GM18502 (cell line): Measurements from ENCODE around the gene ELL2.

Source experiments
- ATAC-seq: cut with Tn5 transposase; IDR thresholded peaks from one replicate; pipeline ENCODE4 v1.9.1; 2021; ENCODE audit warnings: mild to moderate bottlenecking; ENCODE audit not compliant: unreplicated experiment, poor library complexity

Gene ELL2

DNA sequence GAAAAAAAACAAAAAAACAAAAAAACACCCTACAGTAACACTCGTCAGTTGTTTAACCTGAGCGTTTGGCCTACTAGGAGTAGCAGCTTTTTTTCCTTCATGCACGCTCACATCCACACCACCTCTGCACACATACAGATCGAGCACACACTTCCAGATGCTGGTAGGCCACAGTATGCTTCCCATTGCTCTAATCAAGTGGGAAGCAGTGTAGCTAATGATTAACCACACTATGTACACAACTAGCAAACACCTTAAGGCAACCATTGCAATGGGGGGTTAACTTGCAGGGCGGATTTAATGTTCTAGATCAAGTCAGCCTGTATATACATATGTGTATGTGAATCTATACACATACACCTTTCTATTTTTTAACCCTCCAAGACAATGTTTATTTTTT, 73.7 kb downstream of the ELL2 start:
- ATAC-seq = no peak

DNA sequence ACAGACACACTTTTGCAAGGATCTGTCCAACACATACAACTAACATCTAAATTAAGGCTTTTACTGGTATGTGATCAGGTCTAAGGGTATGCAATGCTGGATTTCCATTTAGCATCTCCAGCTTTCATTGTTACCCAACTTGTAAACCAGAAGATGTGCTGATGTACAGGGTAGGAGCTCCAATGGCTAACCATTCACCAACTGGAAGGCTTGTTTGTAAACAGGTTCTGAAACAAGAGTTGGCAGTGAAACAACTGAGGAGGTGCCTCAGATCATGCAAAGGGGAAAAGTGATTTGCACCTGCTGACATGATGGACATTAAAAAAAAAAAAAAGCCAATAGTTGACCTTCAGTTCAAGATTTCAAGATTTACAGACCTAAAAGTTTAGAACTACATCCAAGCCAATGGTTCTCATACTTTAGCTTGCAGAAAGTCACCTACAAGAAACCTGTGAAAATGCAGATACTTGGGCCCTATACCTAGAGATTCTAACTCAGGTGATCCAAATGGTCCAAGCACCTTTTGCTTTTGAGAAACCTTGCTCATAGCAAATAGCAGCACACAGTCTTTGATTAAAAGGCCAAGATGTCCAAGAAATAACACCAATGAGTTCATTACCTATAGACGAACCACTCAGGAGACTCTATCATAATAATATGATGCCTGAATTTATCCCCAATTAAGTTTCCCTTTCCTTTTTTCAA, 75.2 kb downstream of the ELL2 start:
- no peak for ATAC-seq

DNA sequence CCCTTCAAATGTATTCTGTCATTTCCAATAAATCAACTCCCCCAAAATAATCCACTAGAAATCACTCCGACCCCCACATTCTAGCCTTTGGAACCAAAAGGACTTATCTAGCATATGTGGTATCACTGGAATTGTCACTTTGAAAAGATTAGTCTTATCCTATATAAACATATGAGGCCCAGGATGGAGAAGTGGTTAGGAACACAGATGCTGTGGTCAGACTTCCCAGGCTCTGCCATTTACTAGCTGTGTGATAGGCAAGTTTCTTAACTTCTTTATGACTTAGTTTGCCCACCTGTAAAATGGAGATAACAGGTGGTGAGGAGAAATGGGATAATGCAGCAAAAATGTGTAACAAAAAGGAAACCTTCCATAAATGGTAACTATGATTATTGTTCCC, 77.1 kb downstream of the ELL2 start:
- ATAC-seq = no peak

DNA sequence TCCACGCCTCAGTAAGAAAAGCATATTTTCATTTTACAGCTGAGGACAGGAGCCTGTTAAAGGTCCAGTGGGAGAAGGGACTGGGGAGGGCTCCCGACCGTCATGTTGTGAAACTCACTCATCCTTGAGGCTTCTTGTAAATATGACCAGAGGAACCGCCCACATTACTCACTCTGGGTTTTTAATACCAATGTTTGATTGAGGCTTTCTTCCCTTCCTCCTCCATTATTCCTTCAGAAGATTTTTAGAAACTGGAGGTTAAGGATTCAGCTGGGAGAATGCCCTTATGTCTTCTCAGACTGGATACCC, 77.7 kb downstream of the ELL2 start:
- peak; percentile 51 for ATAC-seq

DNA sequence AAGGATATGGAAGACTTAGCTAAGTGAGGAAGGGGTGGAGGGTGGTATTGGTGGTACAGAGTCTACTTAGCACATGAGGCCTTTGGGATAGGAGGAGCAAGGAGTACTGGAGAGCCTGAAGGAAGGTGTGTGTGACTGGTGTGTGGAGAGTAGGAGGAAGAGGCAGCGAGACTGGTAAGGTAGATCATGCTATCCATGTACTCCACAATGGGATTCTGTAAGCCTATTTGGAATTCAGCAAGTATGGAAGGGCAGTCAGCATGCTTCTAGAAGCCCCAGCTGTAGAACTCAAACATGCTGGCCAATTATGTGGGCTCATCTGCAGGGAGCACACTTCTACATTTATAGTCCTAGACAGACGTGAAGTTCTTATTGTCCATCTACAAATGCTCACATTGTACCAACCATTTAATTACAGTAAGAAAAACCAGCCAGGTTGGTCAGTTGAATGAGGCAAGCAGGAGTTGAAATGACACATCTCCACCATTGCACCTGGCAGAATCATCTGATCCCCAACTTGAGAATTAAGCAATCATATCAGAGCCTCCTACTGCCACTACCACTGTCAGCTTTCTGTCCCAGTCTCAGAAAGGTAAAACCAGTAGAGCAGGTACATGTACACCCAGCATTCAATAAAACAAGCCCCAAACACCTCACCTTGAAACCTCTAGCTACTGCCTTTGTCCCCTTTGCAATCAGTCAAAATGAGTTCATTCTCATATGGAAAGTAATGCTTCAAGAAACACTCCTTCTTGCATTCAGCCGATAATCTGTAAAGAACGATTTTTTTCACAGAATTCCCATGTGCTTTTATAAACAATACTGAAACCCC, 78.2 kb downstream of the ELL2 start:
- peak; percentile 54 for ATAC-seq

DNA sequence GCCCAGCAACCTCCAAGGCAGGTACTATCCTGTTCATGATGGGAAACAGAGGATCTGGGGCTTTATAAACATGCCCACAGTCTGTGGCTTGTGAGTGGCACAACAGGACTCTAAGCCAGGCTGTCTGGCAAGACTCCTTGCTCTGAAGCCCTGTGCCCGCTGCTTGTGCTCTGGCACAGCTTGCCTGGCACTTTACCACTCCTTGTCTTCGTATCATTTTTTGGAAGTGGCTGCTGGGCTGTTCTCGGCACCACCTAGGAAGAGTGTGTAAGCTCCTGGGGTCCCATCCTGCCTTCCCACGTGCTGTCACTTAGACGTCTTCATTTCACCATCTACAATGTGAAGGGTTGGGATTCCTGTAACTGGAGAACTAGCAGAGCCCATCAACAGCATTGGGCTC, 79.8 kb downstream of the ELL2 start:
- no peak for ATAC-seq

DNA sequence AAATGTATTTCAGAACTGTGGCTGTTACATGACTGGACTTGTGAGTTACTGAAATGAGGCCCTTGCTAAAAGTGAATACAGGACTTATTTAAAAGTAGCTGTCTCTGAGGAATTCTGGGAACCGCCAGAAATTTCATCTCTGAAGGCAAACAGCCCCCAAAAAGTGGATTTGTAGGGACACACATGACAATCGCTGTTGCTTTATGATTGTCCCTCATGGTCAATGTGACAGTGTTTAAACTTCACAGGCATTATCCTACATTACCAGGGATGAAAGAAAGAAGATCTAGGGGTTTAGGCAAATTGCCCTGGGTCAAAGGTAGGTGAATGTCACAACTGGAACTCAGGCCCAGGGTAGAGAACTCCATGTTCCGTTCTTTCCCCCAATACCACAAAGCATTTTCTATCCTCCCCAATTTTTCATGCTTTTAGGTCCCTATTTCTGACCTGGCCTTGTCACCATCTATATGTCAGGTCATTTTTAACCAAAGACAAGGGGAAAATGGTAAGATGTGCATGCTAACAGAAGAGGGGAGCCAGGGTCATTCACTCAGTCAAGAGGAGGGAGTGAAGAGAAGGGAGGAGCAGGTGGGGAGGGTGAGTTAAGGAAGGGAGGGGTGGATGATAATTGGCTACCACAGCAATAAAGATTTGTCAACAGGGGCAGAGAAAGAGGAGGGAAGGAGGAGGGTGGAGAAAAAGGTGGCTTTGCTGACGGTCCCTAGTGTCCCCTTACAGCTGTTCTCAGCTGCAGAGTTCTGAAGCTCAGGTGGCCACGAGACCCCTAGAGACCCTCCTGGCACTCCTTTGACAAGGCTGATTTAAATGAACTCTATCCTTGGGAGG, 81.3 kb downstream of the ELL2 start:
- ATAC-seq = no peak

DNA sequence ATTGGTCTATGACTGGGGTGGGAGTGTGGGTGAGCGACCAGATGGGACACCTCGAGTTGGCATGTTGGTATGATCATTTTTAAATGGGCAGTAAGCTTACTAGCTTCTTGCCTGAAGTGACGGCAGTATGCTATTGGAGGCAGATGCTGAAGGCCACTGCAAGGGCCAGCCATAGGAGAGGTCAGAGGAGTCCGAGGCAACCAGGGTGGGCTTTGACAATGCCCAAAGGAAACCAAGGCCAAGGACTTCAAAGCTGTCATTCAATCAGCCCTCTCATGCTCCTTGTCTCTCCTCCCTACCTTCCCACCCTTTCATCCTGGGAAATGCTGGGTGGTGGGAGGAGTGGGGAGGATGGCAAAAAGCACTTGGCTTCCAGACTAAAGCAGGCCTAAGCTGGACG, 82.0 kb downstream of the ELL2 start:
- no peak for ATAC-seq

DNA sequence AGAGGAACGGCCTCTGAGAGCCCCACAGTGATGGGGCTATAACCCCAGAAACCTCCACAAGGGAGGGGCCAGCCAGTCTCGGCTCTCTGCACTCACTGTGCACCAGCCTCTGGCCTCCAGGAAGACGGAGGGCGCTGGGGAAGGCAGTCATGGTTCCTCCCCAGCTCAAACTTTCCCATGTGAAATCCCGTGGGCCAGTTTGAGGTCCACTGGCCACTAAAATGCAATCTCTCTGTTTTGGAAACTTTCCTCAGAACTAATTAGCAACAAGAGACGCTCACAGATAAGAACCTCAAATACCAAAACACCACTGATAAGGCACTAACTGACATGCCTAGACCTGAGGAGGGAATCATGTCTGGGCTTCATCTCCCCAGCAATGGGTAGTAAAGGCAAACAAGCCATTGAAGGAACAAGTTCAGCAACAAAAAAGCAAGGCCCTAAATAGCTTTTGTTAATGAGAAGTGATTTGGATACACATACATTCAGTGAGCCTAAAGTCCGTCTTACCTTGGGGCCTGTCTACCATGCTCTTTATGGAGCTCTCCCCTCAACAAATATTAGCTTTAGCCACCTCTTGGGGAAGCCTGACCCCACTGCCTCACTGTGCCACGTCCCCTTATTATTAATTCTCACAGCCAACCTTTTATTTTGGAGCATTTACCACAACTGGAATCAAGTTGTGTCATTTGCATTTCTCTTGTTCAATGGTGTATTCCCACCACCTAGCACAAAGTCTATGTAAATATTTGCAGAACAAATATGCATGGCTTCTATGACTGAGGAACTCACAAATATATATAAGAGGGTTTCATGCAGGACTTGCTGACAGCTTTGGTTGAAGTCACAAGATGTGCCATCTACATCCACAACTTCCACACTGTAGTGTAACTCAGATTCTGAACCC, 83.0 kb downstream of the ELL2 start:
- peak; percentile 39 for ATAC-seq

DNA sequence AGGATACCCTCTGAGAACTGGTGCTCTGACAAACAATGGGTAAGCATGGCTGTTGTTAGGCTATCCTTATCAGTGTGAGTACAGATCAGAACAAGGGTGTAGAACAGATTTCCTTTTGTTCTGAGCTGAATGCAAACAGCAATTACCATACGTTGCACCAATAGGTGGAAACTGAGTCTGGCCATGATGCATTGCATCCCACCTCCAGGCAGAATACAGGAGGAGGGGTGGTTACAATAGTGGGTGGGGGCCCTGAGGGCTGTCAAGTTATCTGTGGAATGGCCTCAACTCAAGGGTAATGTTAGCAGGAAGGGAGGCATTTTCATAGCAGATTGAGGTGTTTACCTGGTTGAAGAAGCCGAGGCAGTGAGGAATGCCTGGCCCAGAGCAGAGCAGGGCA, 84.9 kb downstream of the ELL2 start:
- ATAC-seq = no peak

DNA sequence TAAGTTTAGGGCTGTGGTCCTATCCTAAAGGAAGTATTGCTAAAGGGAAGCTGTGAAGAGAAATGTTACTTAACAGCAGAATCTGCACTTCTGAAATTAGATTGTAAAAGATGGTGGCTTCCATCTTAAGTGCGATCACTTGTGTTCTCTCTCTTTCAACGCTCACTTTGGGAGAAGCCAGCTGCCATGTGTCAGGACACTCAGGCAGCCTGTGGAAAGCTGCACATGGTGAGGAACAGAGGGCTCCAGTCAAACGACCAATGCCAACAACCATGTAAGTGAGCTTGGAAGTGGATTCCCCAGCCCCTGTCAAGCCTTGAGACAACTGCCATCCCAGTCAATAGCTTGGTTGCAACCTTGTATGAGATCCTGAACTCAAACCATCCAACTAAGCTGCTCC, 87.4 kb downstream of the ELL2 start:
- ATAC-seq = no peak

DNA sequence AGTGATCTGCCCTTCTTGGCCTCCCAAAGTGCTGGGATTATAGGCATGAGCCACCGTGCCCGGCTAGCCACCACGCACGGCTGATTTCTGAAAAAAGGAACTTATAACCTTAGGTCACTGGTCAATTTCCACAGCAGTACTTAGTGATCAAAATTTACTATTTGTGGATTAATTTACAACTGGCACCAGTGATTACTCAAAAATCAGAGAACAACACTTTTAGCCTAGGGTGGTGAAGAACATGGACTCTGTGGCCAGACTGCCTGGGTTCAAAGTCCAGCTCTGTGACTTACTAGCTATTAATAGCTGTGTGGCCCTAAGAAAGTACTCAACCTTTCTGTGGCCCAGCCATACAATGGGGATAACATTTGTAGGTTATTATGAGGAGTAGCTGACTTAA, 88.3 kb downstream of the ELL2 start:
- no peak for ATAC-seq

DNA sequence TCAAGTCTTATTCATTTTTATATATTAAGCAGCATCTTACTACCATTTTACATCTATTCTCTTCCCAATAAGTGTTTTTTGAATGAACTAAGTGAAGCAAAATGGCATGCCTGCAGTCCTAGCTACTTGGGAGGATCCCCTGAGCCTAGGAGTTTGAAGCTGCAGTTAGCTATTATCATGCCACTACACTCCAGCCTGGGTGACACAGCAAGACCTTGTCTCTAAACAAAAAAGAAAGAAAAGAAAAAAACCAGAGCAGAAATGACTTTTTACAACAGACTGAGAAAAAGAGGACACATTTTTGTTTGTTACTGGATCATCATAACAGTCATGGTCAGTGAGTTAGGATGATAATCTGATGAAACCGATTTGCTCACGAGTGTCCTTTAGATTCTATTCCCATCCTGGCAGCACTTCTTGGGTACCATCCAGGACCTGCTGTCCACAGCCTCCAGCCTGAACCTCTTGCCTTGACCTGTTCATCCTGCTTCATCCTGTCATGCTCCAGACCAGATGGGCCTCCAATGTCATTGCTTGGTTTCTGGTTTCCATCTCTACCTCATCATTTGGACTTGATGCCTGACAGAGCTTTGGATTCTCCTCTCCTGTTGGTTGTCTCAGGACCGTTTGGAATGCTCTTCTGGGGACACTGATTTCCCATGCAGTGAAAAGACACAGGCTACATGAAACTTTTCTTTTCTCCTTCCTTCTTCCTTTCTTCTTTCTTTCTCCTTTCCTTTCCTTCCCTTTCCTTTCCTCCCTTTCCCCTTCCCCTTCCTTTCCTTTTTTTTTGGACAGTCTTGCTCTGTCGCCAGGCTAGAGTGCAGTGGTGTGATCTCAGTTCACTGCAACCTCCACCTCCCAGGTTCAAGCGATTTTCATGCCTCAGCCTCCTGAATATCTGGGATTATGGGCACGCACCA, 89.0 kb downstream of the ELL2 start:
- ATAC-seq = no peak

DNA sequence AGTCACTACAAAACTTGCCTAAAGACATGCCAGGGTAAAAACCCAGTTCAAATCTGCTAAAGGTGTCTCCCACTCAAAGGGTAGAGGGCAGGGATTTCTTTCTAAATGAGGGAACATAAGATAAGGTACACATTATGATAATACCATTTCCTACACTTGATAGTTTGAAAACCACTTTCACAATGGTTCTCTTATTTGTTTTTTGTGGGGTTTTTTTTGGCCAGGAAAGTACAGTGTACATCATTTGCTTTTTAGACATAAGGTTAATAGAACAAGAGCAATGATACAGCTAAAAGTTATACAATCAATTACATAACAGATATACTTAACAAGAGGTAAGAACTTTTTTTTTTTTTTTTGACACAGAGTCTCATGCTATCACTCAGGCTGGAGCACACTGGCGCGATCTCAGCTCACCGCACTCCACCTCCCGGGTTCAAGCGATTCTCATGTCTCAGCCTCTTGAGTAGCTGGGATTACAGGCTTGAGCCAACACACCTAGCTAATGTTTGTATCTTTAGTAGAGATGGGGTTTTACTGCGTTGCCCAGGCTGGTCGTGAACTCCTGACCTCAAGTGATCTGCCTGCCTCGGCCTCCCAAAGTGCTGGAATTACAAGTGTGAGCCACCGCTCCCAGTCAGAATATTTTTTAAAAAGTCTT, 90.4 kb downstream of the ELL2 start:
- ATAC-seq = no peak

DNA sequence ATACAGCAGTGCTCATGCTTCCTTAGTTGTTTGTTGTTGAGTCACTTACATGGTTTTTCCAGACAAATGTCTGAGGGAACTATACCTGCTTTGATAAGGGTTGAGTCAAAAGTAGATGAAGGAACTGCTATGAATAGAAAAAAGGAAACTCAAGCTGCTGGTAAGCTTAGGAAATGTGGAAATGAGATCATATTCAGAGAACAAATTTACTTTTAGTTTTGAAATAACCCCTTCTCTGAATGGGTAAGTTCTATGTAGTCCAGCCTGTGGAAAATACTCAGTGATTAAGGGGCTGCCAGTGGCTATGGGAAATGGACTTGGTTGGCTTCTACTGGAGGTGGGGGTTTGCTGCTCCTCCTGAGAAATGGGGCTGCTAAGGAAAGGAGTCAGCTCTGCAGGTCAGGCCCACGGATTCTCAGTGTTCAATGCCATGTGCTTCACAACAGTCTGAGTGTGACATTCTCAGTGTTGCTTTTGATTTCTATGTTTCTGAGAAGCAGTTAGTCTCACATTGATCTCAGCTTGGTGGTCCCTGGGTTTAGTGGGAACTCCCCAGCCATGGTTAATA, 91.5 kb downstream of the ELL2 start:
- ATAC-seq = peak; percentile 70

DNA sequence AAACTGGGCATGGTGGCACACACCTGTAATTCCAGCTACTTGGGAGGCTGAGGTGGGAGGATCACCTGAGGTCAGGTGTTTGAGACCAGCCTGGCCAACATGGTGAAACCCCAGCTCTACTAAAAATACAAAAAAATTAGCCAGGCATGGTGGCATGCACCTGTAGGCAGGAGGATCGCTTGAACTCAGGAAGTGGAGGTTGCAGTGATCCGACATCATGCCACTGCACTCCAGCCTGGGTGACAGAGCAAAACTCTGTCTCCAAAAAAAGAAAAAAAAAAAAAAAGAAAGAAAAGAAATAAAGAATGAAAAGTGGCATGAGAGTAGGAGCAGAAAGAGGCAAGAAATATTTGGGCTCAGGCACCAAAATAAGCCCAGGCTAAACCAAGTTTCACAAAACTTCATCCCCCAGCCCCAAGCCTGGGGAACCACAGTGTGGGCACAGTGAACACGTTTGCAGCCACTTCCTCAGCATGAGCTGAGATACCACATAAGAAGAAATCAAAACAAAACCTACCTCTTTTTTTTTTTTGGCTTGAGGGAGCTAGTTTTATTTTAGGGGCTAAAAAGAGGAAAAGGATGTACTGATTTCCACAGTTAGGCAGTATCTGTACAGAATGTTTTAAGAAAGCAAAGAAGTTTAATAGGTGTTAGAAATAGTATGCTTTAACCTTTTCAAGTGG, 92.3 kb downstream of the ELL2 start:
- ATAC-seq = peak; percentile 57

DNA sequence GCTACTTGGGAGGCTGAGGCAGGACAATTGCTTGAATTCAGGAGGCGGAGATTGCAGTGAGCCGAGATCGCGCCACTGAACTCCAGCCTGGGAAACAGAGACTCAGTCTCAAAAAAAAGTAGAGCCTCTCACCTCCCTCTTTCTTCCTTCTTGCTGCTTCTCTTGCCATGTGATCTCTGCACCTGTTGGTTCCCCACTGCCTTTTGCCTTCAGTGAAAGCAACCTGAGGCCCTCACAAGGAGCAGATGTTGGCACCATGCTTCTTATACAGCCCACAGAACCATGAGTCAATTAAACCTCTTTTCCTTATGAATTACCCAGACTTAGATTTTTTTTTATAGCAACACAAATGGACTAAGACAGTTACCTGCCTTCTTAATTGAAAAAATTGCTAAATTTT, 93.5 kb downstream of the ELL2 start:
- ATAC-seq = no peak
